ENCODE data around the gene PSMD6.

DNA sequence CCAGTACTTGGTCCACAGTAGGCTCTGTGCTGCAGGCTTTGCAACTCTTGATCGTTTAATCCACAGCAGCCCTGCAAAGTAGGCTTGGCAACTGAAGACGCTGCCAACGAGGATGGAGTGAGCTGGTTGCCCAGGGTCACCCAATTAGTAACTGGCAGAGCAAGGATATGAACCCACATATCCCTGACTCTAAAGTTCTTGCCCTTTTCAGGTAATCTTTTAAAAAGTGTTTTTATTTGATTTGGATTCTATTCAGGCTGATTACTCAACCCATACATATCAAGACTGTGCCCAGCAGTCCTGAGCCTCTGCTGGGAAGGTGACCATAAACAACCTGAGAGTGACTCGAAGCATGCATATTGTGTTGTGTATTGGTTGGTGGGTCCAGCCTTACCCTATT is 50.3 kb downstream of the PSMD6 start:
- no peak for TF ChIP-seq POLR2A (IDR thresholded peaks at IDR 0.05)
- no peak for TF ChIP-seq CTCF (IDR thresholded peaks at IDR 0.05)

Data from breast epithelium (tissue), 3 donors.